Measurements from ENCODE around the gene IER5.

DNA sequence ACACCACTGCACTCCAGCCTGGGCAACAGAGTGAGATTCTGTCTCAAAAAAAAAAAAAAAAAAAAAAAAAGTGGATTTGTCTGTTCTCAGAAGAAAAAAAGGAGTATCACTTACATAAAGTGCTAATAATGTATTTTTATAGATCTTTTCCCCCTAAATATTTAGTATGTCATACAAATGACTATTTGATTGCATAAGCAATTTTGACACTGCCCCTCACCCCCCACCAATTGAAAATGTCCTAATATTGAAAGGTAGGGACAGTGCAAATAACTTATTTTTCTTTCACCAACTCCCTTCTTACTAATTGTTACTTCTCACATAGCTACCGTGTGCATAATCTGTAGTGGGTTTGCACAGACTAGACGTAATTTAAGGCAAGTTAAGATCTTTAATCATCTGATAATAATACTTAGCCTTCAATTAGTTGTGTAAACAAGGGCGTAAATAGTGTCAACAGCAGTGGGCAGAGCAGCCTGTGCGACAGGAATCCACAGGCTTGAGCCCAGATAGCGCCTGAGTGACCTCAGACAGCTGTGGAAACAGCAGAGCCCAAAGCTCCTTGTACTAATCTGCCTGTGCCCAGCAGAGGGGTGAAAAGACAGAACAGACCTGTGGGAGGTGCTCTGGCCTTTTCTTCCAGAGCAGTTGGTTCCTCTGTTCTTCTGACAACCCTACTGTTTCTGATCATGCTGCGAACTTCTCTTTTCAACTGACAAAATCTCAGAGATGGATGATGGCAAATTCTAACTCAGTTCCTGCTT is 4.5 kb upstream of the IER5 start:
- TF ChIP-seq CTCF (IDR thresholded peaks at IDR 0.05): peak in 4 of 6 experiments; percentile 22 to 49 (median 40)
- no peak for TF ChIP-seq POLR2A (IDR thresholded peaks at IDR 0.05)

All from thyroid gland (tissue), 4 donors.